GM18498 (cell line): ENCODE measurements around the gene SHROOM4.

Experiments used
- ATAC-seq: cut with Tn5 transposase; IDR thresholded peaks from one replicate; pipeline ENCODE4 v1.9.1; 2021; ENCODE audit warnings: mild to moderate bottlenecking, moderate library complexity; ENCODE audit not compliant: unreplicated experiment

Gene SHROOM4, protein sequence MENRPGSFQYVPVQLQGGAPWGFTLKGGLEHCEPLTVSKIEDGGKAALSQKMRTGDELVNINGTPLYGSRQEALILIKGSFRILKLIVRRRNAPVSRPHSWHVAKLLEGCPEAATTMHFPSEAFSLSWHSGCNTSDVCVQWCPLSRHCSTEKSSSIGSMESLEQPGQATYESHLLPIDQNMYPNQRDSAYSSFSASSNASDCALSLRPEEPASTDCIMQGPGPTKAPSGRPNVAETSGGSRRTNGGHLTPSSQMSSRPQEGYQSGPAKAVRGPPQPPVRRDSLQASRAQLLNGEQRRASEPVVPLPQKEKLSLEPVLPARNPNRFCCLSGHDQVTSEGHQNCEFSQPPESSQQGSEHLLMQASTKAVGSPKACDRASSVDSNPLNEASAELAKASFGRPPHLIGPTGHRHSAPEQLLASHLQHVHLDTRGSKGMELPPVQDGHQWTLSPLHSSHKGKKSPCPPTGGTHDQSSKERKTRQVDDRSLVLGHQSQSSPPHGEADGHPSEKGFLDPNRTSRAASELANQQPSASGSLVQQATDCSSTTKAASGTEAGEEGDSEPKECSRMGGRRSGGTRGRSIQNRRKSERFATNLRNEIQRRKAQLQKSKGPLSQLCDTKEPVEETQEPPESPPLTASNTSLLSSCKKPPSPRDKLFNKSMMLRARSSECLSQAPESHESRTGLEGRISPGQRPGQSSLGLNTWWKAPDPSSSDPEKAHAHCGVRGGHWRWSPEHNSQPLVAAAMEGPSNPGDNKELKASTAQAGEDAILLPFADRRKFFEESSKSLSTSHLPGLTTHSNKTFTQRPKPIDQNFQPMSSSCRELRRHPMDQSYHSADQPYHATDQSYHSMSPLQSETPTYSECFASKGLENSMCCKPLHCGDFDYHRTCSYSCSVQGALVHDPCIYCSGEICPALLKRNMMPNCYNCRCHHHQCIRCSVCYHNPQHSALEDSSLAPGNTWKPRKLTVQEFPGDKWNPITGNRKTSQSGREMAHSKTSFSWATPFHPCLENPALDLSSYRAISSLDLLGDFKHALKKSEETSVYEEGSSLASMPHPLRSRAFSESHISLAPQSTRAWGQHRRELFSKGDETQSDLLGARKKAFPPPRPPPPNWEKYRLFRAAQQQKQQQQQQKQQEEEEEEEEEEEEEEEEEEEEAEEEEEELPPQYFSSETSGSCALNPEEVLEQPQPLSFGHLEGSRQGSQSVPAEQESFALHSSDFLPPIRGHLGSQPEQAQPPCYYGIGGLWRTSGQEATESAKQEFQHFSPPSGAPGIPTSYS (N-terminal part only)

GRCh38 chrX:50813843-50814661, at the start of gene SHROOM4:
TSS of gene SHROOM4 (minus strand) at chrX:50814194. CDS start at chrX:50814018, 176 bp downstream.
- ATAC-seq: no peak

- no peak for ATAC-seq
These were observed 49.5 kb upstream of the SHROOM4 start for GRCh38 chrX:50863471-50863870.

DNA sequence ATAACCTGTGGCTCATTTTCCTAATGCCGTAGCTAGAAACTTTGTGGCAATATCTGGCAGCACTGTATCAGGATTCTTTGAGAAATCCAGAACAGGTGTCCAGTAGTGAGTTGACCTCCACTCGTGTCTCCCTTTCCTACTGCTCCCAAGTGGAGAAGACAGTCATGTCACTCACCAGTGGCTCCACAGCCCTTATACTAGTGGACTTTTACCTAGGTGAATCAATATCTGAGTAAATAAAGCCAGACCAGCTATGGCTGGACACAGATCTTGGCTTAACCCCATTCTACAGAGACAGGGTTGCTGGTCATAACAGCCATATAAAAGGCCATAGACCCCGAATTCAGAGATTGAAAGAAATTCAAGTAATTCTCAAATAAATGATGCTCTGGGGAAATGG, 46.5 kb upstream of the SHROOM4 start:
- ATAC-seq: no peak

DNA sequence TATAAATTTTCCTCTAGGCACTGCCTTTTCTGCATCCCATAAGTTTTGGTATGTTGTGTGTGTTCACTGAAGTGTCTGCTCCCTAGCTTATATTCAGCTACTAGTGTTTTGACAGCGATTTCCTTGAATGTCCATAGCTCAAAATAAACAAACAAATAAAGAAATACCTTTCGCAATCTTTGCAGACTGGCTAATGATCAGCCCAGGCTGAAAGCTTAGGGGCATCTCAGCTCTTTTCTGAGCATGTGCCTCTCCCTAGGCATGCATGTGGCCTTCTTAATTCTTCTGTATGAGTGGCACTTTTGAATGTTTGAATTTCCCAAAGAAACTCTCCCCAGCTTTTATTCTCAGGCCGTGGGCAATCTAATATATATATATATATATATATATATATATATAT, 44.6 kb upstream of the SHROOM4 start:
- no peak for ATAC-seq

DNA sequence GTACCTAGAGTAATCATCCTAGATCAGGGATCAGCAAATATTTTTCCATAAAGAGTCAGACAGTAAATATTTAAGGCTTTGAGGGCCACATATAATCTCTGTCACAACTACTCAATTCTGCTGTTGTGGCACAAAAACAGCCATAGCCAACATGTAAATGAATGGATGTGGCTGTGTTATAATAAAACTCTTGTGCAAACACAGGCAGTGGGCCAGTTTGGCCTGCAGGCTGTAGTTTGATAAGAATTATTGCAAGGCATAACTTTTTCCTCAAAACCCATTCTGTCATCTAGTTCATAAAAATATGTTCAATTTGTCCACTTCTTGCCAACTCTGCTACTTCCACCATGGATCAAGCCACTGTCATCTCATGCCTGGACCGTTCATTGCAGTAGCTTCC, 39.4 kb upstream of the SHROOM4 start:
- no peak for ATAC-seq

DNA sequence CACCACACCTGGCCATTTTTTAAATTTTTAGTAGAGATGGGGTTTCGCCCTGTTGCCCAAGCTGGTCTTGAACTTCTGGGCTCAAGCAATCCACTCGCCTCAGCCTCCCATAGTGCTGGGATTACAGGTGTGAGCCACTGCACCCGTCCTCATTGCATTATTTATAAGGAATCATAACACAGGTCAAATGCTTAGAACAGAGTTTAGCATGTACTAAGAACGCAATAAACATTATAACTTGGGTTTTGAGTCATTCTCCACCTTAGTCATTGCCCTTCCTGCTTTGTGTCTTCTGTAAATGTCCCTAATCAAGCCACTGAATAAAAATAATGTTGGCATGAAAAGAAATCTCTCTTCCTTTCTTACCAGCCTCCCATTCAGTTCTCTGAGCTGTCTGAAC, 38.5 kb upstream of the SHROOM4 start:
- ATAC-seq: no peak

DNA sequence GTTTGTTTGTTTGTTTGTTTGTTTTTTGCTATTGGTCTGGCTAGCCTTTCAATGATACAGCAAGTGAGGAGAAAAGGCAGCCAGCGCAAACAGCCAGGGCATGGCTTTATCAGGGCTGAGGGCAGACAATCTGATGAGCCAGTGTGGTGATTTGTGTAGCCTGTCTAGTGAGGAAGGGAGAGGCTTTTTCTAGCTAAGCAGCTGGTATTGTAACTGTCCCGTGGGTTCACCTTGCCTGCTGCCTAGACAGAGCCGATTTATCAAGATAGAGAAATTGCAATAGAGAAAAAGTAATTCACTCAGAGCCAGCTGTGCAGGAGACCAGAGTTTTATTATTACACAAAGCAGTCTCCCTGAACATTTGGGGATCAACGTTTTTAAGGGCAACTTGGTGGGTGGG, 28.2 kb upstream of the SHROOM4 start:
- no peak for ATAC-seq

DNA sequence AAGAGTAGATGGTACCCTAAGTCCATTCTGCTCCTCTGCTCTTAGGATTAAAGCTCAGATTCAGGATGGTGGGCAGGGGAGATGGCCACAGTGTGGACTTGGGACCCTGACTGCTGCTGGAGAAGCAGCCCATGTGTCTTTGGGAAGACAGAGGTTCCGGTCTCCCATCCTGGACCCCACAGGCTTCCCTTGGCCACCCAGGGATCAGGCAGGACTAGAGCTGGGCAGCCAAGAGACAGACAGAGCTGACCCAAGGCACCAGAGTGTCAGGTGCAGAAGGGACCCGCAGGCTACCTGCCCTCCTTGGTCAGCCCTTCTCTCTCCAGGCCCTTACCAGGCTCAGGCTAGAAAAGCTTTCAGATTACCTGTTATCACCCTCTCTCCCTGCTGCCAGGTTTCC, 25.7 kb upstream of the SHROOM4 start:
- no peak for ATAC-seq

- ATAC-seq: no peak
These were observed 25.0 kb upstream of the SHROOM4 start for GRCh38 chrX:50838820-50839600.

GRCh38 chrX:50827996-50828395, 14.0 kb upstream of the SHROOM4 start:
- no peak for ATAC-seq

GRCh38 chrX:50825825-50826224, 11.8 kb upstream of the SHROOM4 start:
- ATAC-seq: no peak

GRCh38 chrX:50818986-50819385, 5.0 kb upstream of the SHROOM4 start:
- no peak for ATAC-seq

DNA sequence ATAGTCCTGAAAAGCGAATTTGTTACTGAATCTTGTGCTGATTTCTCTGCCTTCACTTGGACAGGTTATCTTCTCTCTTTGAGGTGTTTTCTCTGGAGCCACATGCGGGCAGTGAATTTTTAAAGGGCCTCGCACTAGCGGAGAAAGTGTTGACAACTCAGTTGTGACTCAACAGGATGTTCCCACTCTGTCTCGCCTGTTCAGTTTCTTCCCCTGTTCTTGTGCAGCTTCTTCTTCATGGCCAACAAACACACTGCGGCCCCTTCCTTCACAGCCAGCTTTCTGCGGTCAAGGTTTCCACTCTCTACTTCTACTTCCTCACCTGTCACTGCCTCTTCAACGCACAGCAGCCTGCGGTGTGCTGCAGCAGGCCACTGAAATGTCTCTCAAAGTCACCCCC, 1.1 kb upstream of the SHROOM4 start:
- ATAC-seq: no peak

GRCh38 chrX:50814701-50815100, 707 bp upstream of the SHROOM4 start:
- no peak for ATAC-seq

GRCh38 chrX:50812995-50813842, 775 bp downstream of the SHROOM4 start:
- ATAC-seq: no peak

DNA sequence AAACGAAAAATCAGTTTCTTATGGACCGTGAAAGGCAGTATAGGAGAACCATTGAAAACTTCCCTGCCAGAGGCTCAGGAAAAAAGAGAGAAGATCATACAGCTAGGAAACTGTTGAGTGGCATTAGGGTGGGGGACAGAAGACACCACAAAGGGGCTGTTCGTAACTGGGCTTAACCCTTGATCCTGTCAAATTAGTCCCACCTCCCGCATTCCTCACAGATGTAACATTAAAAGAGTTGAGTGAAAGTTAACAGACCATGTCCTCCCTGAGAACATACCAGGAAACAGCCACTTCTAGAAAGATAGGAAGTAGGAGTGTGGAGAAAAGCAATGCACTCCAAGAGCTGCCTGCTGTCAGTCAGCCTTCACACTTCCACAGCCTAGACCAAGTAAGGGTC, 8.7 kb downstream of the SHROOM4 start:
- no peak for ATAC-seq

DNA sequence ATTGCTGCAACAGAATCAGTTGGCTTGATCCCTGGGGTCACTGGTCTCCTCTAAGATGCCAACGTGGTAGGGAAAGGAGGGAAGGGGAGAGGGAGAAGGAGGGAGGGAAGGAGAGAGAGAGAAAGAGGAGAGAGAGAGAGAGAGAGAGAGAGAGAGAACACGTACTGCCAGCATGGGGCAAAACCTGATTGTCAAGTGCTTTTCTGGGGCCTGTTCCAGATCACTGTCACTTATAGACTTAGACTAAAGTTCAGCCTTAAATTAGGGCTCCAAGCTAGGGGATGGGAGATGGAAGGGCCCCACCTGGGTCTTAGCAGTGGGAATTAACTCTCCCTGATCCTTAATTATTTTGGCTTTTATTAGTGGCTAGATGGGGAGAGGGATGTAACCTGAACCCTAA, 12.9 kb downstream of the SHROOM4 start:
- no peak for ATAC-seq

DNA sequence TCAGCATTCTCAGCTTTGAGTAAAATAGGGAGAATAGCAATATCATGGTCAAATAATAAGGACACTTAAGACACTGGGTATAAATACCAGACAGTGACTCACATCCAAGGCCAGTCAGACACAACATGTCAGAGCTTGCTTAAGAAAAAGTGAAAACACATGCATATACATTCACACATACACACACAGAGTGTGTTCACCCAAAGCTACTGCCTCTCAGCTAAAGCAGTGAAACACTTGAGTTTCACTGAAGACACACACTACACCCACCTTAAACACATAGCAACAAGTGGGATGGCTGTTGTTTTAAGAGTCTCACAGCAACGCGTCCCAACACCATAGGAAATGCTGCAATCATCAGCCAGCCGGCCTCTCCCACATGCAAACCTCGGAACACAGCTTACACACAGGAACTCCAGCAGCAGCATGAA, 14.4 kb downstream of the SHROOM4 start:
- ATAC-seq: no peak

DNA sequence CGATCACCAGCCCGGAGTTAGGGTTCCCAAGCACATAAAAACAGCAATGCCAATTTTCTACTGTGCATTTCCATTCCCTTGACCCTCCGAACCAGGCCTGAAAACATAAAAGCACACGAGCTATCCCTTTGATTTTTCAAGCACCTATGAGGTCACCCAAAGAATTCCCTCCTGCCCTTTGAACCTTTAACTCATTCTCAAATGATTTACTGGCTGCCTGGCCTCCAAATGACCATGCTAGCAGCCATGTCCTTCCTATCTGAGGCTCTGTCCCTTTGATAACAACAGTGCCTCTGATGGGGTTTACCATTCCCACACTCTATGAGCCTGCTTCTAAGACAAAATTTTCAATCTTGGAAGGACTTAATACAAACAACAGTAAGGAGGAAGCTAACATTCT, 15.2 kb downstream of the SHROOM4 start:
- no peak for ATAC-seq
